SK-N-SH treated with all-trans-retinoic acid at 6 μM for 48 hours (cell line): Measurements from ENCODE around the gene LRRC28.

ENCODE experiments used
- ATAC-seq: fragments of 200-7000 bp; cut with Tn5 transposase; 3 replicates; pipeline ENCODE4 v1.9.1; 2020; ENCODE audit warnings: mild to moderate bottlenecking, moderate library complexity
- ARNTL ChIP-seq: fragments of 450-650 bp; formaldehyde crosslinking; IDR thresholded peaks from 2 replicates; pipeline ENCODE4 v1.5.0; 2020; ENCODE audit warnings: low read depth, mild to moderate bottlenecking, moderate library complexity, borderline replicate concordance
- BACH2 ChIP-seq: fragments of 250-450 bp; sonication (Bioruptor Pico); IDR thresholded peaks from 2 replicates; pipeline ENCODE4 v1.9.0; 2021; ENCODE audit warnings: mild to moderate bottlenecking, borderline replicate concordance
- CSDC2 ChIP-seq: fragments of 250-450 bp; sonication (Bioruptor Pico); IDR thresholded peaks from 2 replicates; pipeline ENCODE4 v1.5.0; 2020; ENCODE audit warnings: mild to moderate bottlenecking, moderate library complexity
- ESRRG ChIP-seq: fragments of 250-450 bp; sonication (Bioruptor Pico); IDR thresholded peaks from 2 replicates; pipeline ENCODE4 v1.6.1; 2021; ENCODE audit warnings: mild to moderate bottlenecking
- OSR1 ChIP-seq: fragments of 250-450 bp; sonication (Bioruptor Pico); IDR thresholded peaks from 2 replicates; pipeline ENCODE4 v1.8.0; 2022; ENCODE audit warnings: moderate library complexity, mild to moderate bottlenecking, inconsistent platforms
- PPARA ChIP-seq: fragments of 250-450 bp; sonication (Bioruptor Pico); IDR thresholded peaks from 2 replicates; pipeline ENCODE4 v1.5.0; 2020; ENCODE audit warnings: mild to moderate bottlenecking, borderline replicate concordance
- RARB ChIP-seq: fragments of 250-450 bp; sonication (Bioruptor Pico); IDR thresholded peaks from 2 replicates; pipeline ENCODE4 v1.8.0; 2021; ENCODE audit warnings: mild to moderate bottlenecking, moderate library complexity
- SNAI2 ChIP-seq: fragments of 250-450 bp; sonication (Bioruptor Pico); IDR thresholded peaks from 2 replicates; pipeline ENCODE4 v1.5.0; 2020; ENCODE audit warnings: mild to moderate bottlenecking, moderate library complexity
- ZC3H10 ChIP-seq: fragments of 250-450 bp; sonication (Bioruptor Pico); IDR thresholded peaks from 2 replicates; pipeline ENCODE4 v1.5.1; 2021; ENCODE audit warnings: mild to moderate bottlenecking, moderate library complexity
- ZFP3 ChIP-seq: fragments of 250-450 bp; sonication (Bioruptor Pico); IDR thresholded peaks from 2 replicates; pipeline ENCODE4 v1.5.0; 2020; ENCODE audit warnings: mild to moderate bottlenecking, moderate library complexity
- ZFP30 ChIP-seq: fragments of 450-650 bp; formaldehyde crosslinking; IDR thresholded peaks from 2 replicates; pipeline ENCODE4 v1.5.0; 2022; ENCODE audit warnings: mild to moderate bottlenecking, moderate library complexity
- ZNF70 ChIP-seq: fragments of 450-650 bp; formaldehyde crosslinking; IDR thresholded peaks from 2 replicates; pipeline ENCODE4 v1.5.0; 2020; ENCODE audit warnings: mild to moderate bottlenecking, moderate library complexity
- ZNF8 ChIP-seq: fragments of 450-650 bp; formaldehyde crosslinking; IDR thresholded peaks from 2 replicates; pipeline ENCODE4 v1.5.0; 2020; ENCODE audit warnings: mild to moderate bottlenecking, moderate library complexity
- TF ChIP-seq, protein P1 (sequence below): fragments of 250-450 bp; sonication (Bioruptor Pico); IDR thresholded peaks from 2 replicates; pipeline ENCODE4 v1.5.0; 2020; ENCODE audit warnings: mild to moderate bottlenecking, moderate library complexity
- TF ChIP-seq, protein P2 (sequence below): fragments of 250-450 bp; sonication (Bioruptor Pico); IDR thresholded peaks from 2 replicates; pipeline ENCODE4 v1.5.1; 2021; ENCODE audit warnings: mild to moderate bottlenecking, moderate library complexity
- TF ChIP-seq, protein P3 (sequence below): fragments of 250-450 bp; sonication (Bioruptor Pico); IDR thresholded peaks from 2 replicates; pipeline ENCODE4 v1.8.0; 2021; ENCODE audit warnings: low read depth, mild to moderate bottlenecking, moderate library complexity, borderline replicate concordance
- TF ChIP-seq, protein P4 (sequence below): fragments of 250-450 bp; sonication (Bioruptor Pico); IDR thresholded peaks from 2 replicates; pipeline ENCODE4 v1.5.1; 2020; ENCODE audit warnings: low read depth, mild to moderate bottlenecking, moderate library complexity

The LRRC28 gene

DNA sequence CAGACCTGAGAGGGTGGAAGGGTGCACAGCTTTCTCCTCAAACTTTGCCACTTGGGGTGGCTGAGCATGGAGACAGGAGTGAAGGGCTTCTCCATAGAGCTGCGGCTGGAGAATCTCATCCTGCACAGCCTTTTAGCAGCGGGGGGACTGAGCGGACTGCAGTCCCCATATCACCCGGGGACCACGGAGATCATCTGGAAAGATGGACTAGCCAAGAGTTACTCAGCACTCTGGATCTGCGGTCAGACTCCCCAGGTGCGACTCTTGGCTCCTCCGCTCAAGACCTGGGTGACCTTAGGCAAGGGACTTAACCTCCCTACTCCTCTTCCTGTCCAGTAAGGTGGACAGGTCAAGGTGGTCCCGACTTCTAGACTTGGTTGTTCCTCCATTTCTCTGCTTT is 188.7 kb downstream of the LRRC28 start:
- TF ChIP-seq, protein P1, sequence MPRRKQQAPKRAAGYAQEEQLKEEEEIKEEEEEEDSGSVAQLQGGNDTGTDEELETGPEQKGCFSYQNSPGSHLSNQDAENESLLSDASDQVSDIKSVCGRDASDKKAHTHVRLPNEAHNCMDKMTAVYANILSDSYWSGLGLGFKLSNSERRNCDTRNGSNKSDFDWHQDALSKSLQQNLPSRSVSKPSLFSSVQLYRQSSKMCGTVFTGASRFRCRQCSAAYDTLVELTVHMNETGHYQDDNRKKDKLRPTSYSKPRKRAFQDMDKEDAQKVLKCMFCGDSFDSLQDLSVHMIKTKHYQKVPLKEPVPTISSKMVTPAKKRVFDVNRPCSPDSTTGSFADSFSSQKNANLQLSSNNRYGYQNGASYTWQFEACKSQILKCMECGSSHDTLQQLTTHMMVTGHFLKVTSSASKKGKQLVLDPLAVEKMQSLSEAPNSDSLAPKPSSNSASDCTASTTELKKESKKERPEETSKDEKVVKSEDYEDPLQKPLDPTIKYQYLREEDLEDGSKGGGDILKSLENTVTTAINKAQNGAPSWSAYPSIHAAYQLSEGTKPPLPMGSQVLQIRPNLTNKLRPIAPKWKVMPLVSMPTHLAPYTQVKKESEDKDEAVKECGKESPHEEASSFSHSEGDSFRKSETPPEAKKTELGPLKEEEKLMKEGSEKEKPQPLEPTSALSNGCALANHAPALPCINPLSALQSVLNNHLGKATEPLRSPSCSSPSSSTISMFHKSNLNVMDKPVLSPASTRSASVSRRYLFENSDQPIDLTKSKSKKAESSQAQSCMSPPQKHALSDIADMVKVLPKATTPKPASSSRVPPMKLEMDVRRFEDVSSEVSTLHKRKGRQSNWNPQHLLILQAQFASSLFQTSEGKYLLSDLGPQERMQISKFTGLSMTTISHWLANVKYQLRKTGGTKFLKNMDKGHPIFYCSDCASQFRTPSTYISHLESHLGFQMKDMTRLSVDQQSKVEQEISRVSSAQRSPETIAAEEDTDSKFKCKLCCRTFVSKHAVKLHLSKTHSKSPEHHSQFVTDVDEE (CRISPR knock-in tag) = no peak
- TF ChIP-seq, protein P2, sequence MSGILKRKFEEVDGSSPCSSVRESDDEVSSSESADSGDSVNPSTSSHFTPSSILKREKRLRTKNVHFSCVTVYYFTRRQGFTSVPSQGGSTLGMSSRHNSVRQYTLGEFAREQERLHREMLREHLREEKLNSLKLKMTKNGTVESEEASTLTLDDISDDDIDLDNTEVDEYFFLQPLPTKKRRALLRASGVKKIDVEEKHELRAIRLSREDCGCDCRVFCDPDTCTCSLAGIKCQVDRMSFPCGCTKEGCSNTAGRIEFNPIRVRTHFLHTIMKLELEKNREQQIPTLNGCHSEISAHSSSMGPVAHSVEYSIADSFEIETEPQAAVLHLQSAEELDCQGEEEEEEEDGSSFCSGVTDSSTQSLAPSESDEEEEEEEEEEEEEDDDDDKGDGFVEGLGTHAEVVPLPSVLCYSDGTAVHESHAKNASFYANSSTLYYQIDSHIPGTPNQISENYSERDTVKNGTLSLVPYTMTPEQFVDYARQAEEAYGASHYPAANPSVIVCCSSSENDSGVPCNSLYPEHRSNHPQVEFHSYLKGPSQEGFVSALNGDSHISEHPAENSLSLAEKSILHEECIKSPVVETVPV (CRISPR knock-in tag) = no peak
- TF ChIP-seq SNAI2 (CRISPR knock-in tag) (no peak), CSDC2 (CRISPR knock-in tag) (no peak), ZFP30 (CRISPR knock-in tag) (no peak), PPARA (CRISPR knock-in tag) (no peak), OSR1 (CRISPR knock-in tag) (no peak), ZNF8 (no peak), RARB (CRISPR knock-in tag) (no peak), ZNF70 (no peak), BACH2 (CRISPR knock-in tag) (no peak), ZFP3 (CRISPR knock-in tag) (no peak), ESRRG (CRISPR knock-in tag) (no peak), ARNTL (CRISPR knock-in tag) (no peak), ZC3H10 (CRISPR knock-in tag) (no peak)
- TF ChIP-seq, protein P3, sequence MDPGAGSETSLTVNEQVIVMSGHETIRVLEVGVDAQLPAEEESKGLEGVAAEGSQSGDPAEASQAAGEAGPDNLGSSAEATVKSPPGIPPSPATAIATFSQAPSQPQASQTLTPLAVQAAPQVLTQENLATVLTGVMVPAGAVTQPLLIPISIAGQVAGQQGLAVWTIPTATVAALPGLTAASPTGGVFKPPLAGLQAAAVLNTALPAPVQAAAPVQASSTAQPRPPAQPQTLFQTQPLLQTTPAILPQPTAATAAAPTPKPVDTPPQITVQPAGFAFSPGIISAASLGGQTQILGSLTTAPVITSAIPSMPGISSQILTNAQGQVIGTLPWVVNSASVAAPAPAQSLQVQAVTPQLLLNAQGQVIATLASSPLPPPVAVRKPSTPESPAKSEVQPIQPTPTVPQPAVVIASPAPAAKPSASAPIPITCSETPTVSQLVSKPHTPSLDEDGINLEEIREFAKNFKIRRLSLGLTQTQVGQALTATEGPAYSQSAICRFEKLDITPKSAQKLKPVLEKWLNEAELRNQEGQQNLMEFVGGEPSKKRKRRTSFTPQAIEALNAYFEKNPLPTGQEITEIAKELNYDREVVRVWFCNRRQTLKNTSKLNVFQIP (CRISPR knock-in tag) = no peak
- TF ChIP-seq, protein P4, sequence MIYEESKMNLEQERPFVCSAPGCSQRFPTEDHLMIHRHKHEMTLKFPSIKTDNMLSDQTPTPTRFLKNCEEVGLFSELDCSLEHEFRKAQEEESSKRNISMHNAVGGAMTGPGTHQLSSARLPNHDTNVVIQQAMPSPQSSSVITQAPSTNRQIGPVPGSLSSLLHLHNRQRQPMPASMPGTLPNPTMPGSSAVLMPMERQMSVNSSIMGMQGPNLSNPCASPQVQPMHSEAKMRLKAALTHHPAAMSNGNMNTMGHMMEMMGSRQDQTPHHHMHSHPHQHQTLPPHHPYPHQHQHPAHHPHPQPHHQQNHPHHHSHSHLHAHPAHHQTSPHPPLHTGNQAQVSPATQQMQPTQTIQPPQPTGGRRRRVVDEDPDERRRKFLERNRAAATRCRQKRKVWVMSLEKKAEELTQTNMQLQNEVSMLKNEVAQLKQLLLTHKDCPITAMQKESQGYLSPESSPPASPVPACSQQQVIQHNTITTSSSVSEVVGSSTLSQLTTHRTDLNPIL = no peak
- no peak for ATAC-seq
